Activated CD8-positive, alpha-beta memory T cell treated with anti-CD3 and anti-CD28 coated beads, Interleukin-2, amount 50 U/mL, for 48 hours (primary cell): ENCODE measurements around the gene IDNK.

Experiments
- DNase-seq: peaks from one replicate; pipeline ENCODE4 v3.0.0-alpha.2; 2020

Gene IDNK

DNA sequence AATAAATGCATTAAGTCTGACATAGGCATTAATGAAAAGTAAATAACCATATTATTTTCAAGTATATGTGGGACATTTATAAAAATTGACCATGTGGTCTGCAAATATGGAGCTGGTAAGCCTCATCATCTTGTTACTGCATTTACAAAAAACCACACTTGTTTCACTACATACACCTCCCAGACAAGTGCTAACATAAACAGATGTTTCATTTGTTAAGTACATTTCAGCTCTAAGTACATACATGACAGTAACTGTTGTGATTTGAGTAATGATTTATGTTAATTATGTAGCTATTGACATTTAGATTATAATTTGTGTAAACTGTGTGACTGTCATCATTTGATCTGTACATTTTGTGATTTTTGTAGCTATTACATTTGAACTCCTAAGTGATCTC lies 13.9 kb downstream of the IDNK start:
- DNase-seq, result no peak

DNA sequence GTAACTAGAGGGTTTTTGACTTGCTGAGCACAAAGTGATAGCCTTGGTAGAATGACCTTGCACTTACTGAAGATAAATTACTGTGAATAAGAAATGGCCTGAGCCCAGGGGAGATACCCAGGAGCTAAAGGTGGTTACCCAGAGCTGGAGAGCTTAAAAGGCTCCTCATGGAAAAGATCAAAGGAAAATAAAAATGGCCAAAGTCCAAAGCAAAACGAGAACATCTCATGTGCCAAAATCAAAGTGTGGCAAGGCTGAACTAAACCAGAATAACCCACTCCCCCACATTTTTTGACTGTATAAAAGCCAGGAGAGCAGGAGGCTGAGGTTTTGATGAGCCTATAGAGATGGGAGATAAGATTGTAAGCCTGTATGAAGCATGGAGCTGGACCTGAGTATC lies 14.4 kb downstream of the IDNK start:
- no peak for DNase-seq

DNA sequence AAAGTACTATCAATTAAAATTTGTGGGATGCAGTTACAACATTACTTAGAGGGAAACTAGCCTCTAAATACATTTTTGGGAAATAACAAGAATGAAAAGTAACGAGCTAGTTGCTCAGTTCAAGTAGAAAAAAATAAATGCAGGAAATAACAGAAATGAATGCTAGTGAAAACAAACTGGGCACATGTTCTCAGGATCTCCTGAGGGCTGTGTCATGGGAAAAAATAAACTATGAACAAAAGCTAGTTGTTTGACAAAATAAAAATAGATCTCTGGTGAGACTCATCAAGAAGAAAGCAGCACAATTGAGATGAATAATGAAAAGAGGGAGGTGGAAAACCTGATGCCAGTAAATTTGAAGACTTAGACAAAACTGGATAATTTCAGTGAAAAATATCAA lies 16.3 kb downstream of the IDNK start:
- DNase-seq, result no peak

DNA sequence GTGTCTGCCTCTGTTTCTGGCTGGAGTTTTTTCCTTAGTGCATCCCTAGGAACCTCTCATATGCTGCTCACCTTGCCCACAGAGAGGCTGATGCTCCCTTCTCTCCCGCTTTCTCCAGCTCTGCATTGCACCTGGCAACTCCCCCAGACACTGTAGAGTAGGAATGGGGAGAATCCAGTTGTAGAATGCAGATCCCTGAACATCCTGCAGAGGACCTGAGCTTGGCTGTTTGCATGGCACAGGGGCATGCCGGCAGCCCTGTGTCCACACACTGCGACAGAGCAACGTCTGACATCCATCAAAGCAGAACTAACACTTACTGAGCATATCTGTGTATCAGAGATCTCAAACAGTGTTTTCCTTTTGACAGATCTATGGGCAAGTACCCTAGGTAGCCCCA lies 19.9 kb downstream of the IDNK start:
- DNase-seq, result no peak

DNA sequence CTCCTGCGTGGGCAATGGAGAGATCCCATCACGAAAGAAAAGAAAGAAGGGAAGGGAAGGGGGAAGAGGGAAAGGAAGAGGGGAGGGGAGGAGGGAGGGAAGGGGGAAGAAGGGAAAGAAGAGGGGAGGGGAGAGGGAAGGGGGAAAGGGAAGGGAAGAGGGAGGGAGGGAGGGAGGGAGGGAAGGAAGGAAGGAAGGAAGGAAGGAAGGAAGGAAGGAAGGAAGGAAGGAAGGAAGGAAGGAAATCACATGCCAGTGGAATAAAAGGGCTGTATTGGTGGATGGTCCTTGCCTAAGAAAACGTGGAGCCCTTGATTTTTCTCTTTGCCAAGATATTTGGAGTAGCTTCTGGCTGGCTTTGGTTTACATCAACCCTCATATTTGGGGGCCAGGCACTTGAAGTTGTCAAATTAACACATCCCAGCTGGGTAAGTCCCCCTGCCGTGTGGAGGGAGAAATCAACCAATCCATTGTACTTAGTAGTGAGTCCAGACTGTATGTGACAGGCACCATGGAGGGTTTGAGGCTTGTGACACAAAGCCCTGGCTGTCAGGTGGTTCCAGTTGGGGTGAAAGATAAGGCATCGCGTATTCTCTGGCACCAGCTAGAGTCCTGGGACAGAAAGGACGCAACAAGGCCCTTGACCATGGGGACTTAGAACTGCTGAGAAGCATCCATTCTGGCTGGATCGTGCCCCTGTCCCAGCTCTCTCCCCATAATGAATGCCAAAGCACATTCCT lies 23.7 kb downstream of the IDNK start:
- no peak for DNase-seq

DNA sequence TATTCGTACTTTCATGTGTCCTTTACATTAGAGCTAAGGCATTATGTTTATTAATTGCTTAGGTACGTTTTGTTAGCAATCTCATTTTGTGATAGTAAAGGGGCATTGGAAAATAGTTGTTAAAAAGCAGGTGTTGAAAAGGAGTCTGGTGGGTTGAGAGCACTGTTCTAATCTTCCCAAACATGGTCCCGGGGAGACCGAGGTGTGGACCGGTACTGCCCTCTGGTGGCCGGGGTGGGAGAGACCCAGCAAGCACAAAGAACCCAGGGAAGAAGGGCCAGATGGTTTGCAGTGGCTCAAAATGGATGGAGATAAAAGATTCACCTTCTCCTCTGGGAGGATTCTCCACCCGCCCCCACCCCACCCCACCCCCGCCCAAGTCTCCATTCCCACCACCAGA lies 26.1 kb downstream of the IDNK start:
- peak; percentile 88 for DNase-seq

DNA sequence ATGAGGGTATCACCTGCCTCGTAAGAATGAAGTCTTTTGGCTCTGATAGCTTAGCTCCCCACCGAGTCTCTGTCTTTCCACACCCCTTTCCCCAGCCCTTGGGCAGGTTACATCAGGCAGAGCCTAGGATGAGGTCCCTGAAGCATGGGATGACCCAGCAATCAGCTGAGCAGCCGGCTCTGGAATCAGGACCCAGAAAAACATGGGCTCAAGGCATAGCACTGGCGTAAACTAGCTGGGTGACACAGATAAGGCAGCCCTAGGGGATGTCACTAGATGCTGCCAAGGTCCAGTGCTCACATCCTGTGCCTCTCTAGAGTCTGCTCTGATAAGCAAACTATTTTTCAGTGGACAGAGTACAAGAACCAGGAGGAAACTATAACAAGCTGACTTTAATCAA lies 26.6 kb downstream of the IDNK start:
- DNase-seq, result no peak

DNA sequence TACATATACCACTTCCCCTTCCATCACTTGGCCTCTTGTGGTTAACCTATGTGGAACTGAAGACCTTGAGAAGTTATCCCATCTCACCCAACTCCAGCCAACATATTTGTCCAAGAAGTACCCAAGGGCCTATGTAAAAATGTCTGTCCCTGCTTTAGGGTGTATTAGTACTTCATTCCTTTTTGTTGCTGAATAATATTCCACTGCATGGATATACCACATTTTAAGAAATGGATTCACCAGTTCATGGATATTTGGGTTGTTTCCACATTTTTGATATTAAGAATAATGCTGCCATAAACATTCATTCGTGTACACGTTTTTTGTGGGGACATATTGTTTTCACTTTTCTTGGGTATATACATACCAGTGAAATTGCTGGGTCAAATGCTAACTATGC lies 28.6 kb downstream of the IDNK start:
- DNase-seq, result no peak

DNA sequence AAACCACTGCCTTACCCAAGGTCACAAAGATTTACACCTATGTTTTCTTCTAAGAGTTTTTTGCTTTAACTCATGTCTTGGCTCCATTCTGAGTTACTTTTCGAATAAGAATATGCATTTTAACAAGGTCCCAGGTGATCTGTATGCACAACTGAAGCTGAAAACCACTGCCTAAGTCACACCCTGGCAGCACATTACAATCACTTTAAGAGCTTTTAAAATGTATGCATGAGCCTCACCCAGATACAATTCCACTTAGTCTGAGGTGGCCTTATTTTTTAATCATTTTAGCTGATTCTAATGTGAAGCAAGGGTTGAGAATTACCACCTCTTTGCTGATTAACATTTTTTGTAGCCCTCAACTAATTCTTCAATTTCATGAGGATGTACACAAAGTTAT lies 29.5 kb downstream of the IDNK start:
- no peak for DNase-seq

DNA sequence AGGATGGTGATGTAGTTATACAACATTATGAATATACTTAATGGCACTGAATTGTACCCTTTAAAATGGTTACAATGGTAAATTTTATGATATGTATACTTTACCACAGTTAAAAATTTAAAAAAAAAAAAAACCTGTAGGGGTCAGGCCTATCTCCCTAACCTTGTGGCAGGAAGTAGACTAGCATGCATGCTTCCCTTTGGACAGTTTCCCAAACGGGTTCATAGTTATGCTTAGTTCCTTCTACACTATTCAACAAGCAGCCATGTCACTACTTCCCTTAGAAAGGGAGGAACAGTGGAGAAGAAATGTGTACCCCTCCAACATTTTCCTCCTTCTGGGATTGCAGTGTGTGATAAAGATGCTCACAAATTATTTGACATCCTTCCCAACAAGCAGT lies 32.5 kb downstream of the IDNK start:
- DNase-seq, result no peak

DNA sequence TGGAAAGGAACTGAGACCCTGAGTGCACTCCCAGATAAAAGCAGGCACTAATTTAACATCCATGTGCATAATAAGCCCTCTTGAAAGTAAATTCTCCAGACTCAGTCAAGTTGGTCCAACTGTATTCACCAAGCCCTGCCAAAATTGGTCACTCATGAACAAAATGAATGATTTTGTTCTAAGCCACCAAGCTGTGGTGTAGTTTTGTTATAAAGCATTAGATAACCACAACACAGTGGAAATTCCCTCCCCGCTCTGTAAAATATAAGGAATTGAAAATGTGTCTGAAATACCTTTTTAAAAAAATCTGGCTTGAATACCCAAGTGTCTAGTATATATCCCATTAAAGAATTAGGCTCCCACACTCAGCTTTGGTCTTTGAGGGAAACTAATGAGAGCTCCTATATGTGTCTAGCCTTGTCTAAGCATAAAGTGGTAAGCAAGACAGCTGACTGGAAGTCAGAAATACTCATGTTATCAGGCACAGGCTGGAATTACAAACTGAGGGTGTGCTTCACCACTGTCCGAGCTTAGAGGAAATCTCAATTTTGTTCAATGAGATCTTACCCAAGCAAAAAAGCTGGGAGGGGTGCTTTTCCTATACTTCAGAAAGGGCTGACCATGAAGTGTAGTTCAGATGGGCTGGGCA lies 33.2 kb downstream of the IDNK start:
- DNase-seq, result no peak

DNA sequence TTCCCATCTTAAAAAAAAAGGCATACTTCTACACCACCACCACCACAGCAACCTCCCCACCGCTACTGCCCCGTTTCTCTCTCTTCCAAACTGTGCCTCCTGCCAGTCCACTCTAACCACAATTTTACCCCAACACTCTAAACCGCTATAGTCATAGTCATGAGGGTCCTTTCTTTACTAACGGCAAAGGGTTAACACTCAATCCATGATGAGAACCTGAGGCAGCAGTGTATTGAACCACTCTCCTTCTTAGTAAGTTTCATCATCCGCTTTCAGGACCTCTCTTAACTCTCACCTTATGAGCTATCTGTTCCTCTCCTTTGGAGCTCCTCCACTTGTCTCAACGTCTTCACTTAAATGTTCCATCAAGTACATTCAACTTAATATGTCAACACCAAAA lies 34.0 kb downstream of the IDNK start:
- DNase-seq, result no peak

DNA sequence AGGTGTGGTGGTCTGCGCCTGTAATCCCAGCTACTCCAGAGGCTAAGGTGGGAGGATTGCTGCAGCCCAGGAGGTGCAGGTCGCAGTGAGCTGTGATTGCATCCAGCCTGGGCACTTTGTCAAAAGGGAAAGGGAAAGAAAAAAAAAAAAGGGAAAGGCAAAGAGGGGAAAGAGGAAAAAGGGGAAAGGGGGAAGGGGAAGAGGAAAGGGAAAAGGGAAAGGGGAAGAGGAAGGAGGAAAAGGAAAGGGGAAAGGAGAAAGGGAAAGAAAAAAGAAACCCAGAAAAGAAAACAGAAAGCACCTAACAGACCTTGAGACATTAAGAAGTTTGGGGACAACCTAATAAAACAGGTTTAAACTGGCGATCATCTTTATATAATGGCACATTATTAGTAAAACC lies 40.0 kb downstream of the IDNK start:
- no peak for DNase-seq

DNA sequence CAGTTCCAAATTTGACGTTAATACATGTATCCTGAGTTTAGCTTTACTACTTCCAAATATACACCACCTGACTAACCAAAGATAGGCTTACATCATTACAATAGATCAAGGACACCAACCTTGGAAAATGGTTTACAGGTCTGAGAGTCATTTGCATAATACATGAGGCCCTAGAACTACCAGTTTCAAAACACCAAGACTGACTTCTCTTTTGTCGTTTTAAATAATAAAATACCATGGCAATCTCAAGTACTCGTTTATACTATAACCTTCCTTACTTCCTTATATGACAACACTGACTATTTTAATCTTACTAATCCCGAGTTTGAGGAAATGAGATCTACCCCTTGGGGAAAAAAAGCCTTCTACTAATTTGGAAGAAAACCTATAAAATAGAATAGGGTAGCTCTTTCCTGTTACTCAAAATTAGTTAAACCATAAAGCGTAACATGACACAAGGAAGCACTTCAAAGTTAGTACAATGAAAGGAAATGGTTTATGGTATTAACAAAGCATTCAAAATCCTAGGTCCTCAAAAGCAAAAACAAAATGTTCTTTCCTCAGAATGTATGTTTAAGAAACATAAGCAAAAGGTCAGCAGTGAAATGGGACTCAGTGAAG lies 42.7 kb downstream of the IDNK start:
- DNase-seq, result no peak

DNA sequence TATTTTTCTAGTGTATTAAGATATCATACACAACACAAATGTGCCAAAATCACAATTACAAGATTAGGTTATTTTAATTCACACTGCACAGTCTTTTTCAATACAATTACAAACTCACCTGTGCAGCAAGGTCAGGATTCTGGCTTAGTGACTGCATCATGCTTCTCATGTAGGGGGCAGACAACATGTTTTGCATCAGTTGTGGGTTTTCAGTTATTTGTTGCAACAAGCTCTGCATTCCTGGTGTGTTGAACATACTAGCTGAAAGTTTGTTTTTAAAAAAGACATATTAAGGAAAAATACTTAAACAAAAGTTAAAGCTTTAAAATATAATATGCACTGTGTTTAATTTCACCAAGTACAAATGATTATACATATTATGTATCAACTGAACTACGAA lies 46.1 kb downstream of the IDNK start:
- DNase-seq, result no peak

DNA sequence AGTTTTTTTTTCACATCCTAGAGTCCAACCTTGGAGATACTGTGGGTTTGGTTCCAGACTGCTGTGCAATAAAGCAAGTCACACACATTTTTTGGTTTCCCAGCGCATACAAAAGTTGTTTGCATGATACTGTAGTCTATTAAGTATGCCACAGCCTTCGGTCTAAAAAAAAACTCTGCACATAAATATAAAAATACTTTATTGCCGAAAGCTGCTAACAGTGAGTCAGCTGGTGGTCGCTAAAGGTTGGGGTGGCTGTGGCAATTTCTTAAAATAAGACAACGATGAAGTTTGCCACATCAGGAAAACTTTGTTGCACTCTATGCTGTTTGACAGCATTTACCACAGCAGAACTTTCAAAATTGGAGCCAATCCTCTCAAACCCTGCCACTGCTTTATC lies 47.4 kb downstream of the IDNK start:
- DNase-seq, result no peak

DNA sequence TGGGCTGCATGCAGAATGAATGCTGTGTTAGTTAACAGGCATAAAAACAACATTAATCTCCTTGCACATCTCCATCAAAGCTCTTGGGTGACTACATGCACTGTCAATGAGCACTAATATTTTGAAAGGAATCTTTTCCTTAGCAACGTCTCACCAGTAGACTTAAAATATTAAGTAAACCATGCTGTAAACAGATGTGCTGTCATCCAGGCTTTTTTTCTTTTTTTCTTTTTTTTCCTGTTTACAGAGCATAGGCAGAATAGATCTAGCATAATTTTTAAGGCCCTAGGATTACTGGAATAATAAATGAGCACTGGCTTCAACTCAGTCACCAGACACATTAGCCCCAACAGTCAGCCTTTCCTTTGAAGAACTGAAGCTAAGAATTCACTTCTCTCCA lies 48.5 kb downstream of the IDNK start:
- DNase-seq, result no peak

DNA sequence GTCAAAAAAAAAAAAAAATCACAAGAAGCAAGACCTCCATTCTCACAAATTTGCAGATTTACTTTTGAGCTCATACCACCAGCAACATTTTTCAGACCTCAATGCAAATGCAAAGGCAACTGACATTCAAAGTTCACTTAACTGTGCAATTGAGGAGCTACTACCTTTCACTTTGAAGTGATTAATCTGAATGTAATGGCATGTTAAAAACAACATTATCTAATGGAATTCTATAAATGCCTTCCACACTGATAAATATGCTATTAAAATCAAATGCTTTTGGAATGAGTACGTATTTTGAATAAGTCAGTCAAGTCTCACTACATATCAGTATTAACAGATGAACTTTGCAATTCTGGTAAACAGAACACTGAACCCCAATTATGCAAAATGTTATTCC lies 52.5 kb downstream of the IDNK start:
- no peak for DNase-seq

DNA sequence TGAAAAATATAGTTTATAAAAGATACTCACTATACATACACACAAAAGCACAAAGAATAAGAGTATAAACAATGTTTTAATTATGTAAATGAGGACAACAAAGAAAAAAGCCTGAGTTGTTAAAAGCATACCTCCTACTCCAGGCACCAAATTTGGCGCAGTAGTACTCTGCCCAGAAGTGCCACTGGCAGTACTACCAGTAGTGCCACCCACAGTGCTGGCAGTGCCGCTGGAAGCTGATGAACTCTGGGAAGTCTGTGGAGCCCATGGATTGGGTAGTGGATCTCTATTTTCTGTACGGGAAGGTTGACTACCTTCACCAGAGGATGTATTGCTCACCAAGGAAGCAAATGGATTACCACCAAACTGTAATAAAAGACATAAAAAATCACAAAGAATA lies 54.7 kb downstream of the IDNK start:
- no peak for DNase-seq

DNA sequence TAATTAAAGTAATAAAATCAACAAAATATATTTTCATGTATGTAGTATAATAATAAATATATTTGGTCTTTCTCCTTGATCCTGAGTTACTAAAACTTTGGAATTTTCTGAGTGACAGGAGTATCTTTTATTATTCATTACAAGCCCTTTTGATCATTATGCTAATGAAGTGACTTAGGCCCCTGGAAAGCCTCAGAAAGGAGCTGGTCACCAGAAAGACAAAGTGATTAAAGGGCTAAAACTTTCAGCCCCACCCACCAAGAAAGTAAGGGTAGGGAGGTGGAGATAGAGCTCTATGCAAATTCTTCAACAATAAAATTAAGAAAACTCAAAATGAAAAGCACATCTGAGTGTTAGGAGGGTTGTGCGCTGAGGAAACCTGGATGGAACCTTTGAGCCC lies 57.3 kb downstream of the IDNK start:
- no peak for DNase-seq

DNA sequence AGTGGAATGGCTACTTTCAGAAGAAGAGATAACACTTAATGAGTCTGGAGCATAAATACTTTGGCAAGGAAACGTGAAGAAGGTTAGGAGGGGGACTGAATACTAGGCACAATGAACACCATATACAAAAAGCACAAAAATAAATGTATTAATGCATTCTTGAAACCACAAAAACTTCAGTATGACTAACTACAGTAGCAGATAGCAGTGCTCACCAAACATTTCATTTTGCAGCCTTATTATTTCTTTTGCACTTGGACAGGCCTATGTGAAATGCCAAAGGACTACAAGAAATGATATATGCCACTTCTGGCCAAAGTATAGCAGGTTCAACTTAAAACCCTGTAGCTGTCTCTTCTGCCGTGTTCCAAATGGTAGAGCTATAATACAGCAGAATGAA lies 58.5 kb downstream of the IDNK start:
- DNase-seq, result no peak

DNA sequence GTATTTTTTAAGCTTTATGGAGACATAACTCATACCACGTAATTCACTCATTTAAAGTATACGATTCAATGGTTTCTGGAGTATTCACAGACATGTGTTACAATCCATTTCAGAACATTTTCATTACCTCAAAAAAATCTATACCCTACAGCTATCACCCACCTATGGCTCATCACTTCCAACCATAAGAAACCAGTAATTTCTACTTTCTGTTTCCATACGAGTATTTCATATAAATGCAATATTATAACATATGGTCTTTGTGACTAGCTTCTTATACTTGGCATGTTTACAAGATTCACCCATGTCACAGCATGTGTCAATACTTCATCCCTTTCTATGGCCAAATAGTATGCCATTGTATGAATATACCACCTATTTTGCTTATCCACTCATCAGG lies 66.0 kb downstream of the IDNK start:
- DNase-seq, result no peak

DNA sequence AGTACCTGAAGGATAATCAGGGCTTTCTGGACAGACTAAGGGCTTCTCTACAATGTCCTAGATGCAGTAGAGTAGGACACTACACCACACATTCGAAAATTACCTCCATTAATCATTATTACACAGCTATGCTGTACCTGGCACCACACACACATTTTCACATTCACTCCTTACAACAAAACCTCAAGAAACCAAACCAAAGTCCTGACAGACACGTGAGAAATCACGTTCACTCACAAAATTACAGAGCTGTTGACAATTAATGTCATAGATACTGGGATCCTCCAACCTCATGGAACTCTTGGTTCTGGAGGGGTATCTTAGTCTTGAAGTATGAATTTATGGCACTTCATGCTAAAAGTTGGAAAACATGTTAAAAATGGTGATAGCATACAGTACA lies 68.5 kb downstream of the IDNK start:
- no peak for DNase-seq
